H1 (cell line): ENCODE measurements around the gene PRLHR. TPM values are rescaled to one million over a fixed set of nuclear protein-coding genes. Genes with fewer than 3 reads are reported as not detected.

Source experiments
- RAD21 ChIP-seq, 2 experiments: IDR thresholded peaks in 1 of 2; conservative IDR thresholded peaks in 1 of 2; 2 replicates each; pipeline ENCODE4 v1.6.1; 2011; ENCODE audit warnings: low read depth in 2 of 2, low read length in 2 of 2, improper control_type of control experiment in 1 of 2, inconsistent platforms in 1 of 2, mild to moderate bottlenecking in 1 of 2, moderate library complexity in 1 of 2
- polyA plus RNA-seq, 7 experiments: library from polyadenylated mRNA; depleted of rRNA in 3 of 7; stranded (reverse) in 5 of 7; unstranded in 2 of 7; fragments of >200 nt in 5 of 7; fragments of 200-250 nt in 2 of 7; gene quantifications; 1 replicate in 5 of 7; 2 replicates in 1 of 7; 4 replicates in 1 of 7; pipeline versions ENCODE4 v1.2.1 to v1.2.3, GENCODE V29; 2011 to 2013; ENCODE audit warnings: missing spikeins in 2 of 7, mixed read lengths in 2 of 7
- total RNA-seq: library from RNA; stranded (reverse); fragmentation: NEBNext Ultra II Directional; extraction: Animal tissue kit (Norgen Biotek cat#: 25700); gene quantifications from 2 replicates; pipeline ENCODE4 v1.2.1, GENCODE V29; 2021

Gene PRLHR
- total and polyA plus RNA-seq, 2 of the 8 experiments (the other 6 are each of a cell fraction or from before 2014, with no cell fraction given), result not detected

DNA sequence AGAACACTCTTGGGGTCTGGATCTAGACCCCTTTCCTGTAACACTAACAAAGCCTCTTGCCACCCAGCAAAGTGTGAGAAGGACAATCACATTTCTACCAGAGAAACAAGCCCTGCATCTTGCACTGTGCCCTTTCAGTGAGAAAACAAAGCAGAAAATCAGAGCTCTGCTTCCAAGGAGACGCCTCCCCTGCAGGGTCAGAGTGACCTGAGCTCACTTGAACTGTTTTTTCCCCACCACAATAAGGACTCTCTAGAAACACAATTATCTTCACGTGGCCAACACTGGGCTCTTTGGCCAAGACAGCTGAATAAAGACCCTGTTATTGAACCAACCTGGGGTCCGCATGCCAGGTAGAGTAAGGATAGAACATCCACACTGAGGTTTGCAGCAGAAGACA is 30.1 kb upstream of the PRLHR start (continued):
- TF ChIP-seq RAD21 (IDR thresholded peaks at IDR 0.05 in 1 of 2, conservative IDR thresholded peaks at IDR 0.05 in 1 of 2; ENCODE audit: low read depth in 2 of 2, low read length in 2 of 2), result no peak
